ENCODE data around the gene SPTLC2. TPM values are rescaled to one million over a fixed set of nuclear protein-coding genes. Genes with fewer than 3 reads are reported as not detected.

SPTLC2 gene
- total and polyA plus RNA-seq, 4 donors = 8.1 to 48.6 (median 27.6) TPM

GRCh38 chr14:77509366-77509765 lies 107.1 kb downstream of the SPTLC2 start:
- DNase-seq = no peak
- 94 to 98% methylated on average over 4 of the region's 4 CpGs for WGBS, 2 donors
- H3K36me3 ChIP-seq (ENCODE audit: control insufficient read depth in 4 of 4, insufficient read depth in 4 of 4, low read length in 4 of 4) = peaks cover 0 to 24% (median 16%) of the 10 kb centered on the region in 4 donors

GRCh38 chr14:77508876-77509275 lies 107.6 kb downstream of the SPTLC2 start:
- ATAC-seq (ENCODE audit: insufficient read depth, low FRiP score) (no peak), DNase-seq (no peak)
- H3K27me3 ChIP-seq (ENCODE audit: control insufficient read depth in 3 of 3, insufficient read depth in 3 of 3, low read length in 2 of 3) = no peaks in the 10 kb centered on the region
- no peaks in the 10 kb centered on the region for H3K4me1 ChIP-seq (ENCODE audit: control insufficient read depth in 5 of 5, insufficient read depth in 5 of 5, low read length in 5 of 5)
- peaks cover 0 to 24% (median 15%) of the 10 kb centered on the region in 4 donors for H3K36me3 ChIP-seq (ENCODE audit: control insufficient read depth in 4 of 4, insufficient read depth in 4 of 4, low read length in 4 of 4)
- H3K9ac ChIP-seq (ENCODE audit: insufficient read depth in 1 of 2, low read length in 2 of 2) = no peak overlapping the region
- 92 to 97% methylated on average over 3 of the region's 3 CpGs for WGBS, 2 donors
- peaks cover 0 to 1% (median 0%) of the 10 kb centered on the region in 4 donors for H3K9me3 ChIP-seq (ENCODE audit: control insufficient read depth in 4 of 4, insufficient read depth in 3 of 4, low read length in 3 of 4)
- TF ChIP-seq CTCF (IDR thresholded peaks at IDR 0.05; ENCODE audit: control extremely low read depth, extremely low read depth) = no peak
- H3K4me3 ChIP-seq = no peak overlapping the region
- no peak overlapping the region for H3K27ac ChIP-seq (ENCODE audit: low read depth in 1 of 2, low read length in 1 of 2)

More at GRCh38 chr14:77509366-77509765, 107.1 kb downstream of the SPTLC2 start:
- no peak for ATAC-seq (ENCODE audit: insufficient read depth, low FRiP score)
- no peak for TF ChIP-seq CTCF (IDR thresholded peaks at IDR 0.05; ENCODE audit: control extremely low read depth, extremely low read depth)
- peaks cover 0 to 1% (median 0%) of the 10 kb centered on the region in 4 donors for H3K9me3 ChIP-seq (ENCODE audit: control insufficient read depth in 4 of 4, insufficient read depth in 3 of 4, low read length in 3 of 4)
- H3K4me3 ChIP-seq = no peak overlapping the region
- H3K27me3 ChIP-seq (ENCODE audit: control insufficient read depth in 3 of 3, insufficient read depth in 3 of 3, low read length in 2 of 3) = no peaks in the 10 kb centered on the region
- H3K27ac ChIP-seq (ENCODE audit: low read depth in 1 of 2, low read length in 1 of 2) = no peak overlapping the region
- no peak overlapping the region for H3K9ac ChIP-seq (ENCODE audit: insufficient read depth in 1 of 2, low read length in 2 of 2)
- no peaks in the 10 kb centered on the region for H3K4me1 ChIP-seq (ENCODE audit: control insufficient read depth in 5 of 5, insufficient read depth in 5 of 5, low read length in 5 of 5)

GRCh38 chr14:77508249-77508648 lies 108.2 kb downstream of the SPTLC2 start:
- 63 to 84% methylated on average over 4 of the region's 4 CpGs for WGBS, 2 donors
- no peak overlapping the region for H3K9ac ChIP-seq (ENCODE audit: insufficient read depth in 1 of 2, low read length in 2 of 2)
- ATAC-seq (ENCODE audit: insufficient read depth, low FRiP score) (no peak), DNase-seq (no peak)
- H3K27ac ChIP-seq (ENCODE audit: low read depth in 1 of 2, low read length in 1 of 2) = no peak overlapping the region
- peaks cover 0 to 3% (median 0%) of the 10 kb centered on the region in 4 donors for H3K9me3 ChIP-seq (ENCODE audit: control insufficient read depth in 4 of 4, insufficient read depth in 3 of 4, low read length in 3 of 4)
- TF ChIP-seq CTCF (IDR thresholded peaks at IDR 0.05; ENCODE audit: control extremely low read depth, extremely low read depth) = no peak
- H3K4me1 ChIP-seq (ENCODE audit: control insufficient read depth in 5 of 5, insufficient read depth in 5 of 5, low read length in 5 of 5) = no peaks in the 10 kb centered on the region
- no peak overlapping the region for H3K4me3 ChIP-seq
- no peaks in the 10 kb centered on the region for H3K27me3 ChIP-seq (ENCODE audit: control insufficient read depth in 3 of 3, insufficient read depth in 3 of 3, low read length in 2 of 3)
- peaks cover 0 to 24% (median 15%) of the 10 kb centered on the region in 4 donors for H3K36me3 ChIP-seq (ENCODE audit: control insufficient read depth in 4 of 4, insufficient read depth in 4 of 4, low read length in 4 of 4)

- H3K9ac ChIP-seq (ENCODE audit: insufficient read depth in 1 of 2, low read length in 2 of 2) = no peak overlapping the region
- no peak overlapping the region for H3K4me3 ChIP-seq
- H3K4me1 ChIP-seq (ENCODE audit: control insufficient read depth in 5 of 5, insufficient read depth in 5 of 5, low read length in 5 of 5) = no peaks in the 10 kb centered on the region
- no peak for ATAC-seq (ENCODE audit: insufficient read depth, low FRiP score)
- H3K9me3 ChIP-seq (ENCODE audit: control insufficient read depth in 4 of 4, insufficient read depth in 3 of 4, low read length in 3 of 4) = peaks cover 0 to 3% (median 0%) of the 10 kb centered on the region in 4 donors
- H3K27me3 ChIP-seq (ENCODE audit: control insufficient read depth in 3 of 3, insufficient read depth in 3 of 3, low read length in 2 of 3) = no peaks in the 10 kb centered on the region
- no peak for TF ChIP-seq CTCF (IDR thresholded peaks at IDR 0.05; ENCODE audit: control extremely low read depth, extremely low read depth)
- H3K27ac ChIP-seq (ENCODE audit: low read depth in 1 of 2, low read length in 1 of 2) = no peak overlapping the region
- peaks cover 0 to 24% (median 15%) of the 10 kb centered on the region in 4 donors for H3K36me3 ChIP-seq (ENCODE audit: control insufficient read depth in 4 of 4, insufficient read depth in 4 of 4, low read length in 4 of 4)
- no peak for DNase-seq
- WGBS, 2 donors = 99 to 100% methylated on average over 3 of the region's 3 CpGs
Observed at GRCh38 chr14:77507762-77508161, 108.7 kb downstream of the SPTLC2 start.

All from lung (tissue), 12 donors.